HL-60 (cell line): Measurements from ENCODE around the gene ADCY5.

ENCODE experiments used
- DNase-seq, 2 experiments: peaks; one replicate each; pipeline ENCODE4 v3.0.0-alpha.2; 2010 to 2020; ENCODE audit warnings: low read depth in 1 of 2, low spot score in 1 of 2
- H3K27ac ChIP-seq: fragments of 250-450 bp; sonication (Bioruptor Pico); replicated peaks from 2 replicates; pipeline ENCODE4 v1.5.1; 2020; ENCODE audit warnings: mild to moderate bottlenecking, moderate library complexity
- H3K27me3 ChIP-seq: fragments of 250-450 bp; sonication (Bioruptor Pico); 2 replicates; pipeline ENCODE4 v1.5.1; 2021; ENCODE audit warnings: mild to moderate bottlenecking, moderate library complexity; ENCODE audit not compliant: insufficient read depth, poor library complexity, severe bottlenecking
- H3K4me3 ChIP-seq: replicated peaks from 2 replicates; pipeline ENCODE4 v1.5.1; 2011; ENCODE audit warnings: mild to moderate bottlenecking, control low read depth, low read length; ENCODE audit not compliant: insufficient read depth
- CTCF ChIP-seq: IDR thresholded peaks from one replicate; pipeline ENCODE4 v1.5.1; 2011; ENCODE audit warnings: low read length, control low read depth, inconsistent platforms; ENCODE audit not compliant: insufficient read depth
- GABPA ChIP-seq: IDR thresholded peaks from 2 replicates; pipeline ENCODE4 v1.6.1; 2012; ENCODE audit warnings: low read depth
- POLR2AphosphoS5 ChIP-seq: IDR thresholded peaks from 2 replicates; pipeline ENCODE4 v1.6.1; 2012; ENCODE audit warnings: low read depth
- REST ChIP-seq: IDR thresholded peaks from 2 replicates; pipeline ENCODE4 v1.6.1; 2012; ENCODE audit warnings: low read depth; ENCODE audit not compliant: insufficient replicate concordance
- SPI1 ChIP-seq: IDR thresholded peaks from 2 replicates; pipeline ENCODE4 v1.6.1; 2012; ENCODE audit warnings: low read depth, mild to moderate bottlenecking, borderline replicate concordance

Gene ADCY5

GRCh38 chr3:123392871-123393620 lies 55.8 kb downstream of the ADCY5 start:
- Histone ChIP-seq H3K27me3 (peaks cover 8% of the 10 kb centered on the region), H3K4me3 (no peak overlapping the region), H3K27ac (no peak overlapping the region)
- DNase-seq, result no peak
- TF ChIP-seq REST (no peak), GABPA (no peak), SPI1 (no peak), CTCF (no peak), POLR2AphosphoS5 (no peak)

GRCh38 chr3:123392368-123392767 lies 56.5 kb downstream of the ADCY5 start:
- H3K4me3 ChIP-seq, result no peak overlapping the region

More at GRCh38 chr3:123392368-123392767, 56.5 kb downstream of the ADCY5 start:
- Histone ChIP-seq H3K27me3 (peaks cover 10% of the 10 kb centered on the region), H3K27ac (no peak overlapping the region)
- TF ChIP-seq SPI1 (no peak), CTCF (no peak), GABPA (no peak), REST (no peak), POLR2AphosphoS5 (no peak)
- DNase-seq, result no peak
